ENCODE results near the gene DLK2. TPM values are rescaled to one million over a fixed set of nuclear protein-coding genes. Genes with fewer than 3 reads are reported as not detected.

The DLK2 gene
- total RNA-seq: 0.28 and 0.37 TPM in 2 replicates

GRCh38 chr6:43455531-43456428 lies at the start of gene DLK2:
TSS of gene DLK2 (minus strand) at chr6:43455548. CDS start at chr6:43454825, 723 bp downstream.

GRCh38 chr6:43477235-43478007 lies 22.1 kb upstream of the DLK2 start, which contains the start of gene TJAP1:
TSS of gene TJAP1 (plus strand) at chr6:43477570. CDS start at chr6:43499002, 21,432 bp downstream.

GRCh38 chr6:43427406-43428111 lies 27.8 kb downstream of the DLK2 start, which contains the start of gene ABCC10:
TSS of gene ABCC10 (plus strand) at chr6:43427541. CDS start at chr6:43427979, 438 bp downstream.

Other genes starting within 250 kb of the DLK2 start
- gene DNPH1, start 226.1 kb downstream of the DLK2 start, total RNA-seq: 45.9 and 54.5 TPM in 2 replicates
- gene TTBK1, start 212.1 kb downstream of the DLK2 start, total RNA-seq: not detected in 2 replicates
- gene SLC22A7, start 157.3 kb downstream of the DLK2 start, total RNA-seq: not detected in 2 replicates
- gene CRIP3, start 146.7 kb downstream of the DLK2 start, total RNA-seq: 0.18 TPM in 1 of 2 replicates, not detected in the other
- gene ZNF318, start 85.9 kb downstream of the DLK2 start, total RNA-seq: 3.4 and 4.5 TPM in 2 replicates
- 16.5 and 17.3 TPM in 2 replicates for gene ABCC10, start 28.0 kb downstream of the DLK2 start, total RNA-seq
- gene TJAP1, start 22.0 kb upstream of the DLK2 start, total RNA-seq: 7.4 and 9.3 TPM in 2 replicates
- 0.28 and 0.65 TPM in 2 replicates for gene LRRC73, start 54.8 kb upstream of the DLK2 start, total RNA-seq
- gene YIPF3, start 61.4 kb upstream of the DLK2 start, total RNA-seq: 120 and 141 TPM in 2 replicates
- gene POLR1C, start 61.5 kb upstream of the DLK2 start, total RNA-seq: 23.9 and 28.4 TPM in 2 replicates
- gene XPO5, start 120.5 kb upstream of the DLK2 start, total RNA-seq: 15.6 and 19.1 TPM in 2 replicates
- 16.4 and 21.5 TPM in 2 replicates for gene POLH, start 120.6 kb upstream of the DLK2 start, total RNA-seq
- 49.7 and 65.1 TPM in 2 replicates for gene GTPBP2, start 173.7 kb upstream of the DLK2 start, total RNA-seq
- gene MAD2L1BP, start 180.3 kb upstream of the DLK2 start, total RNA-seq: 15.8 and 17.9 TPM in 2 replicates
- gene RSPH9, start 189.5 kb upstream of the DLK2 start, total RNA-seq: 0.85 and 1.0 TPM in 2 replicates
- gene MRPS18A, start 232.2 kb upstream of the DLK2 start, total RNA-seq: 35.8 and 46.6 TPM in 2 replicates

Data from smooth muscle cell of bladder (primary cell).